Glomerular endothelial cell (primary cell): ENCODE data around the gene TPSG1. TPM values are rescaled to one million over a fixed set of nuclear protein-coding genes. Genes with fewer than 3 reads are reported as not detected.
"Not testable (repeated sequence)": the region's sequence is repeated elsewhere in the genome, so short reads cannot be mapped to it uniquely, and the experiment has no call there.

Experiments used
- DNase-seq: peaks from one replicate; pipeline ENCODE4 v3.0.0-alpha.2; 2011; ENCODE audit warnings: low read depth, low spot score; ENCODE audit errors: extremely low read depth
- total RNA-seq: library from RNA; depleted of rRNA; stranded (reverse); fragments of >200 nt; gene quantifications from 2 replicates; pipeline ENCODE4 v1.2.3, GENCODE V29; 2015

Gene TPSG1
- total RNA-seq, 1 donor from 2014 or later, result not detected

- not testable (repeated sequence) for DNase-seq
These were observed 26.3 kb downstream of the TPSG1 start for GRCh38 chr16:1198671-1199346.

- DNase-seq, result no peak
These were observed 26.9 kb downstream of the TPSG1 start for GRCh38 chr16:1198194-1198593.

GRCh38 chr16:1197237-1197866 is 27.7 kb downstream of the TPSG1 start:
- DNase-seq, result no peak

GRCh38 chr16:1196494-1196893 is 28.6 kb downstream of the TPSG1 start:
- DNase-seq, result no peak

GRCh38 chr16:1195393-1195666 is 29.7 kb downstream of the TPSG1 start:
- no peak for DNase-seq

- no peak for DNase-seq
These were observed 30.2 kb downstream of the TPSG1 start for GRCh38 chr16:1194665-1195392.

- DNase-seq, result no peak
These were observed 31.1 kb downstream of the TPSG1 start for GRCh38 chr16:1193825-1194581.

GRCh38 chr16:1193143-1193824 is 31.8 kb downstream of the TPSG1 start:
- no peak for DNase-seq

- DNase-seq, result no peak
These were observed 32.5 kb downstream of the TPSG1 start for GRCh38 chr16:1192384-1193073.

- not testable (repeated sequence) for DNase-seq
These were observed 34.3 kb downstream of the TPSG1 start for GRCh38 chr16:1190789-1191188.

GRCh38 chr16:1189455-1189854 is 35.6 kb downstream of the TPSG1 start:
- DNase-seq, result no peak

- no peak for DNase-seq
These were observed 36.5 kb downstream of the TPSG1 start for GRCh38 chr16:1188432-1189189.

GRCh38 chr16:1185460-1186207 is 39.4 kb downstream of the TPSG1 start:
- not testable (repeated sequence) for DNase-seq

- DNase-seq, result no peak
These were observed 40.1 kb downstream of the TPSG1 start for GRCh38 chr16:1184980-1185379.

GRCh38 chr16:1184156-1184868 is 40.8 kb downstream of the TPSG1 start:
- no peak for DNase-seq

- no peak for DNase-seq
These were observed 41.8 kb downstream of the TPSG1 start for GRCh38 chr16:1182950-1183907.

- DNase-seq, result no peak
These were observed 42.8 kb downstream of the TPSG1 start for GRCh38 chr16:1182316-1182671.
